Upper lobe of left lung (tissue), 6 donors: Measurements from ENCODE around the gene TMPRSS13. TPM values are rescaled to one million over a fixed set of nuclear protein-coding genes. Genes with fewer than 3 reads are reported as not detected.
A peak's percentile ranks its signal among the peaks of the same experiment; 100 is the strongest.

Experiments
- ATAC-seq, 2 donors: fragments of 200-7000 bp; cut with Tn5 transposase; one replicate each; pipeline ENCODE4 v1.9.1; 2022; ENCODE audit warnings: mild to moderate bottlenecking in 2 of 2, moderate library complexity in 2 of 2; ENCODE audit not compliant: low FRiP score in 2 of 2
- DNase-seq, 2 donors: peaks; one replicate each; pipeline ENCODE4 v3.0.0-alpha.2; 2019 to 2020
- H3K27ac ChIP-seq, 4 donors: fragments of 200-600 bp; sonication (generic); one replicate each; pipeline ENCODE4 v1.5.1; 2016 to 2019
- H3K27me3 ChIP-seq, 4 donors: fragments of 200-600 bp; sonication (generic); one replicate each; pipeline ENCODE4 v1.5.1; 2017 to 2019
- H3K36me3 ChIP-seq, 4 donors: fragments of 200-600 bp; sonication (generic); one replicate each; pipeline ENCODE4 v1.5.1; 2016 to 2019
- H3K4me1 ChIP-seq, 4 donors: fragments of 200-600 bp; sonication (generic); one replicate each; pipeline ENCODE4 v1.5.1; 2018 to 2019
- H3K4me3 ChIP-seq, 4 donors: fragments of 200-600 bp; sonication (generic); one replicate each; pipeline ENCODE4 v1.5.1; 2017 to 2019; ENCODE audit warnings: mild to moderate bottlenecking in 2 of 4, moderate library complexity in 1 of 4
- H3K9me3 ChIP-seq, 4 donors: fragments of 200-600 bp; sonication (generic); one replicate each; pipeline ENCODE4 v1.5.1; 2018 to 2019
- CTCF ChIP-seq, 6 experiments: fragments of 450-650 bp in 4 of 6; fragments of 200-600 bp in 2 of 6; sonication (generic) in 2 of 6; IDR thresholded peaks; one replicate each; pipeline ENCODE4 v1.5.1; 2016 to 2019; ENCODE audit warnings: antibody characterized with exemption in 6 of 6
- EP300 ChIP-seq, 4 donors: sonication (generic); formaldehyde crosslinking; IDR thresholded peaks; one replicate each; pipeline ENCODE4 v1.5.1; 2017; ENCODE audit warnings: antibody characterized with exemption in 4 of 4, control low read depth in 2 of 4
- POLR2A ChIP-seq, 4 donors: fragments of 450-650 bp; IDR thresholded peaks; one replicate each; pipeline ENCODE4 v1.5.1; 2016 to 2017; ENCODE audit warnings: antibody characterized with exemption in 4 of 4, mild to moderate bottlenecking in 2 of 4
- POLR2AphosphoS5 ChIP-seq, 2 donors: sonication (generic); formaldehyde crosslinking; IDR thresholded peaks; one replicate each; pipeline ENCODE4 v1.5.1; 2017; ENCODE audit warnings: antibody characterized with exemption in 2 of 2
- WGBS, 2 donors: methylation state at CpG; one replicate each; pipeline ENCODE4 v1.1.5; 2017 to 2018; 5-methylcytosine and 5-hydroxymethylcytosine counted together
- total RNA-seq, 6 donors: library from RNA; depleted of rRNA in 4 of 6; stranded (reverse); fragments of >200 nt in 4 of 6; gene quantifications; one replicate each; pipeline versions ENCODE4 v1.1.0 to v1.2.1, GENCODE V29; 2016 to 2021
- donor health status: DM: no; HTN: no; CAD: no; lungs with moderate emphysema.
- donor health status: DM: no; HTN: yes; CAD: no; lungs with severe emphysema.

TMPRSS13 gene
- total RNA-seq, 6 donors from 2014 or later, result 4.6 to 26.2 (median 6.1) TPM

GRCh38 chr11:117946156-117946841, 17.1 kb upstream of the TMPRSS13 start:
- Histone ChIP-seq H3K36me3 (no peaks in the 10 kb centered on the region), H3K27me3 (no peaks in the 10 kb centered on the region), H3K9me3 (no peaks in the 10 kb centered on the region), H3K4me1 (peaks cover 11 to 29% (median 18%) of the 10 kb centered on the region in 4 donors), H3K27ac (peak overlapping the region in 2 of 4 donors; percentile 62 to 77), H3K4me3 (no peak overlapping the region)
- WGBS, 2 donors, result 74 to 79% methylated on average over 5 of the region's 5 CpGs
- ATAC-seq (no peak), DNase-seq (no peak)
- TF ChIP-seq CTCF (IDR thresholded peaks at IDR 0.05) (no peak), POLR2A (IDR thresholded peaks at IDR 0.05) (no peak), EP300 (IDR thresholded peaks at IDR 0.05) (no peak), POLR2AphosphoS5 (IDR thresholded peaks at IDR 0.05) (no peak)

GRCh38 chr11:117945047-117945810, 16.0 kb upstream of the TMPRSS13 start:
- H3K4me3 ChIP-seq, result no peak overlapping the region
- ATAC-seq, result no peak
- 42 to 52% methylated on average over 7 of the region's 7 CpGs for WGBS, 2 donors
- H3K9me3 ChIP-seq, result no peaks in the 10 kb centered on the region
- TF ChIP-seq POLR2AphosphoS5 (IDR thresholded peaks at IDR 0.05) (peak in 1 of 2 donors; percentile 18), POLR2A (IDR thresholded peaks at IDR 0.05) (no peak), CTCF (IDR thresholded peaks at IDR 0.05) (peak in 2 of 6 experiments; percentile 5 to 16), EP300 (IDR thresholded peaks at IDR 0.05) (peak; percentile 8 to 96 (median 70))
- H3K27ac ChIP-seq, result peak overlapping the region; percentile 3 to 77 (median 65)
- no peaks in the 10 kb centered on the region for H3K36me3 ChIP-seq
- peaks cover 7 to 22% (median 15%) of the 10 kb centered on the region in 4 donors for H3K4me1 ChIP-seq
- no peaks in the 10 kb centered on the region for H3K27me3 ChIP-seq
- DNase-seq, result no peak

DNA sequence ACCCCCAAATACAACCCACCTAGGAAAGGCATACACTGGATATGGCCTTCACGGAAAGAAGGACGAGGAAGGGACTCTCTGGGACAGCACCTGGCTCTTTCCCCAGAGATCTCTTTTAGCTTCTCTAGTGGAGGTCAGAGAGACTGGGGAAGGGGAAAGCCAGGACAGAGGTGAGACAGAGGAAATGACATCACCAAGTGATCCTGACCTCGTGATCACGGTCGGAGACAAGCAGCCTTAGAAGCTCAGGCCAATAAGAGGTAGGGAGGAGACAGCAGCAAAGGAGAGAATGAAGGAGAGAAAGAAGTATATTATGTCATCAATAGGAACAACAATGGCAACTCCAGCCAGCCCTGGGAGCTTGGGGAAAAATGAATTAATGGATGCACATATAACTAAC, 15.4 kb upstream of the TMPRSS13 start:
- no peaks in the 10 kb centered on the region for H3K9me3 ChIP-seq
- no peaks in the 10 kb centered on the region for H3K27me3 ChIP-seq
- no peaks in the 10 kb centered on the region for H3K36me3 ChIP-seq
- no peak for ATAC-seq
- no peak overlapping the region for H3K4me3 ChIP-seq
- peak overlapping the region in 2 of 4 donors; percentile 36 to 42 for H3K27ac ChIP-seq
- WGBS, 2 donors, result 61 to 68% methylated on average over 5 of the region's 5 CpGs
- no peak for TF ChIP-seq CTCF (IDR thresholded peaks at IDR 0.05)
- TF ChIP-seq EP300 (IDR thresholded peaks at IDR 0.05), result no peak
- TF ChIP-seq POLR2AphosphoS5 (IDR thresholded peaks at IDR 0.05), result no peak
- TF ChIP-seq POLR2A (IDR thresholded peaks at IDR 0.05), result no peak
- peaks cover 5 to 15% (median 12%) of the 10 kb centered on the region in 4 donors for H3K4me1 ChIP-seq
- no peak for DNase-seq

GRCh38 chr11:117941976-117942654, 12.9 kb upstream of the TMPRSS13 start:
- ATAC-seq (no peak), DNase-seq (no peak)
- WGBS, 2 donors, result 81 to 85% methylated on average over 6 of the region's 6 CpGs
- Histone ChIP-seq H3K27me3 (no peaks in the 10 kb centered on the region), H3K4me3 (no peak overlapping the region), H3K4me1 (peaks cover 5 to 12% (median 11%) of the 10 kb centered on the region in 4 donors), H3K27ac (no peak overlapping the region), H3K36me3 (no peaks in the 10 kb centered on the region), H3K9me3 (no peaks in the 10 kb centered on the region)
- no peak for TF ChIP-seq EP300 (IDR thresholded peaks at IDR 0.05)
- no peak for TF ChIP-seq POLR2AphosphoS5 (IDR thresholded peaks at IDR 0.05)
- TF ChIP-seq POLR2A (IDR thresholded peaks at IDR 0.05), result no peak
- no peak for TF ChIP-seq CTCF (IDR thresholded peaks at IDR 0.05)
